Uterus (tissue), 4 donors: Measurements from ENCODE around the gene TTC3. TPM values are rescaled to one million over a fixed set of nuclear protein-coding genes. Genes with fewer than 3 reads are reported as not detected.

ENCODE experiments used
- DNase-seq, 2 donors: peaks; one replicate each; pipeline ENCODE4 v3.0.0-alpha.2; 2019 to 2020
- H3K27ac ChIP-seq, 2 donors: fragments of 200-600 bp; sonication (generic); 1 replicate in 1 of 2; 2 replicates in 1 of 2; pipeline ENCODE4 v1.5.1; 2016 to 2018
- H3K27me3 ChIP-seq, 2 donors: fragments of 200-600 bp; sonication (generic); one replicate each; pipeline ENCODE4 v1.5.1; 2018 to 2019; ENCODE audit warnings: control low read depth in 1 of 2
- H3K36me3 ChIP-seq, 2 donors: fragments of 200-600 bp; sonication (generic); one replicate each; pipeline ENCODE4 v1.5.1; 2019; ENCODE audit warnings: control low read depth in 1 of 2
- H3K4me1 ChIP-seq, 2 donors: fragments of 200-600 bp; sonication (generic); one replicate each; pipeline ENCODE4 v1.5.1; 2018 to 2019; ENCODE audit warnings: control low read depth in 1 of 2
- H3K4me3 ChIP-seq, 2 donors: fragments of 200-600 bp; sonication (generic); 1 replicate in 1 of 2; 2 replicates in 1 of 2; pipeline ENCODE4 v1.5.1; 2018 to 2019; ENCODE audit warnings: mild to moderate bottlenecking in 1 of 2
- H3K9me3 ChIP-seq, 2 donors: fragments of 200-600 bp; sonication (generic); one replicate each; pipeline ENCODE4 v1.5.1; 2019; ENCODE audit warnings: control low read depth in 1 of 2
- CTCF ChIP-seq, 4 experiments: fragments of 200-600 bp in 2 of 4; fragments of 450-650 bp in 2 of 4; sonication (generic) in 2 of 4; IDR thresholded peaks; one replicate each; pipeline ENCODE4 v1.5.1; 2016 to 2019; ENCODE audit warnings: antibody characterized with exemption in 4 of 4, mild to moderate bottlenecking in 2 of 4, moderate library complexity in 1 of 4
- POLR2A ChIP-seq, 2 donors: fragments of 450-650 bp; IDR thresholded peaks; one replicate each; pipeline ENCODE4 v1.6.1; 2016; ENCODE audit warnings: antibody characterized with exemption in 2 of 2, mild to moderate bottlenecking in 1 of 2, moderate library complexity in 1 of 2
- intact Hi-C: fragments of 100-400 bp; cut with DNase I; formaldehyde crosslinking; loops from one replicate; pipeline ENCODE4 v1.15.1; 2023; ENCODE audit warnings: low total_unique reads
- total RNA-seq, 4 donors: library from RNA; depleted of rRNA in 3 of 4; stranded (reverse); fragments of >200 nt in 3 of 4; gene quantifications; one replicate each; pipeline versions ENCODE4 v1.1.0 to v1.2.4, GENCODE V29; 2014 to 2023
- donor health status: DM: yes; HTN: yes; CAD: no.

The TTC3 gene
- total RNA-seq, 4 donors from 2014 or later = 104 to 522 (median 193) TPM

- Histone ChIP-seq H3K36me3 (no peaks in the 10 kb centered on the region), H3K27ac (no peak overlapping the region), H3K9me3 (no peaks in the 10 kb centered on the region), H3K4me3 (no peak overlapping the region), H3K27me3 (no peaks in the 10 kb centered on the region), H3K4me1 (no peaks in the 10 kb centered on the region)
- intact Hi-C loops = no loop called here
- TF ChIP-seq CTCF (IDR thresholded peaks at IDR 0.05) (no peak), POLR2A (IDR thresholded peaks at IDR 0.05) (no peak)
- no peak for DNase-seq
Measured at GRCh38 chr21:37165586-37165985, 92.5 kb downstream of the TTC3 start.

GRCh38 chr21:37166733-37167132 lies 93.7 kb downstream of the TTC3 start:
- DNase-seq = no peak
- TF ChIP-seq CTCF (IDR thresholded peaks at IDR 0.05) (peak in 1 of 4 experiments; percentile 14), POLR2A (IDR thresholded peaks at IDR 0.05) (no peak)
- no peak overlapping the region for H3K4me3 ChIP-seq
- no peaks in the 10 kb centered on the region for H3K4me1 ChIP-seq
- intact Hi-C loops = no loop called here
- H3K9me3 ChIP-seq = no peaks in the 10 kb centered on the region
- H3K36me3 ChIP-seq = no peaks in the 10 kb centered on the region
- H3K27me3 ChIP-seq = no peaks in the 10 kb centered on the region
- no peak overlapping the region for H3K27ac ChIP-seq

GRCh38 chr21:37168666-37169065 lies 95.6 kb downstream of the TTC3 start:
- no peaks in the 10 kb centered on the region for H3K36me3 ChIP-seq
- H3K4me1 ChIP-seq = no peaks in the 10 kb centered on the region
- no peak for DNase-seq
- H3K9me3 ChIP-seq = no peaks in the 10 kb centered on the region
- no peak overlapping the region for H3K27ac ChIP-seq
- H3K4me3 ChIP-seq = no peak overlapping the region
- no peaks in the 10 kb centered on the region for H3K27me3 ChIP-seq
- intact Hi-C loops = no loop called here
- TF ChIP-seq POLR2A (IDR thresholded peaks at IDR 0.05) (no peak), CTCF (IDR thresholded peaks at IDR 0.05) (no peak)

- no peaks in the 10 kb centered on the region for H3K27me3 ChIP-seq
- no peak for DNase-seq
- TF ChIP-seq POLR2A (IDR thresholded peaks at IDR 0.05) (no peak), CTCF (IDR thresholded peaks at IDR 0.05) (no peak)
- no peaks in the 10 kb centered on the region for H3K4me1 ChIP-seq
- no peak overlapping the region for H3K4me3 ChIP-seq
- intact Hi-C loops = no loop called here
- no peaks in the 10 kb centered on the region for H3K9me3 ChIP-seq
- no peaks in the 10 kb centered on the region for H3K36me3 ChIP-seq
- no peak overlapping the region for H3K27ac ChIP-seq
Measured at GRCh38 chr21:37172646-37173045, 99.6 kb downstream of the TTC3 start.

GRCh38 chr21:37176716-37177115 lies 103.7 kb downstream of the TTC3 start:
- no peaks in the 10 kb centered on the region for H3K36me3 ChIP-seq
- H3K27ac ChIP-seq = no peak overlapping the region
- intact Hi-C loops = no loop called here

More at GRCh38 chr21:37176716-37177115, 103.7 kb downstream of the TTC3 start:
- TF ChIP-seq POLR2A (IDR thresholded peaks at IDR 0.05) (no peak), CTCF (IDR thresholded peaks at IDR 0.05) (no peak)
- no peak overlapping the region for H3K4me3 ChIP-seq
- H3K4me1 ChIP-seq = no peaks in the 10 kb centered on the region
- no peaks in the 10 kb centered on the region for H3K27me3 ChIP-seq
- no peak for DNase-seq
- H3K9me3 ChIP-seq = no peaks in the 10 kb centered on the region
